Fibroblast of mammary gland (primary cell): ENCODE measurements around the gene CEP68.
"Not testable (repeated sequence)": the region's sequence is repeated elsewhere in the genome, so short reads cannot be mapped to it uniquely, and the experiment has no call there.

Source experiments
- DNase-seq: peaks from one replicate; pipeline ENCODE4 v3.0.0-alpha.2; 2010; ENCODE audit warnings: low read depth
- H3K4me3 ChIP-seq: 2 replicates; pipeline ENCODE4 v1.5.1; 2011; ENCODE audit warnings: low read depth, mild to moderate bottlenecking, low read length, moderate library complexity; ENCODE audit not compliant: control insufficient read depth
- TF ChIP-seq, protein P1 (sequence below): conservative IDR thresholded peaks from 2 replicates; pipeline ENCODE4 v1.5.1; 2011; ENCODE audit warnings: low read depth, low read length, inconsistent platforms; ENCODE audit not compliant: control insufficient read depth, insufficient read depth

Gene CEP68

DNA sequence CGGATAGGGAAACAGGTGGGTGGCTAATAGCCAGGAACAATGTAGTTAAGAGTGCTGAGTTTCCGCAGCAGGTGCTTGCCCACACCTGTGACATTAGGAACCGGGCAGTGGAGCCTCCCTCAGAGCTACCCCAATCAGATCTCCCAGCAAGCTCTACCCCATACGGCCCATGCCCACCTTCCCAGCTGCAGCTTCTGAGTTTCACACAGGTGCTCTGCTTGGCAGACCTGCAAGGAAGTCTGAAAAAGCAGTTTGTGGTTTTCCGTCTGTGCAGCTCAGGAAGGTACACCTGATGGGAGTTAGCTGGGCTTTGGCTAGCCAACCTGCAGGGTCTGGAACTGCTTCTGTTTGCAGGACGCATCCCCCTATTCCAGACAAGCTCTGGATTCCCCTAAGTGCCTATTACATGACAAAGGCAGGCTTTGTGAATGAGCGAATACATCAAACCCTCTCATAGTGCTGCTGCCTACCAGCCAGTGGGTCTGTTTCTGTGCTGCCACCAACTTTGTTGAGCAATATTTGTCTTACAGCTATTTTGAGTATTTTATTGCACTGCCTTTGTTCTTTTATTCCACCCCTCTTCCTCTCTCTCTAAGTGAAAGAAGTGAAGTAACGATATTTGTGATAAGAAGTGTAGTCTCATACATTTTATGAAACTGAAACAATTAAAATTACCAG, 24.7 kb upstream of the CEP68 start:
- TF ChIP-seq, protein P1, sequence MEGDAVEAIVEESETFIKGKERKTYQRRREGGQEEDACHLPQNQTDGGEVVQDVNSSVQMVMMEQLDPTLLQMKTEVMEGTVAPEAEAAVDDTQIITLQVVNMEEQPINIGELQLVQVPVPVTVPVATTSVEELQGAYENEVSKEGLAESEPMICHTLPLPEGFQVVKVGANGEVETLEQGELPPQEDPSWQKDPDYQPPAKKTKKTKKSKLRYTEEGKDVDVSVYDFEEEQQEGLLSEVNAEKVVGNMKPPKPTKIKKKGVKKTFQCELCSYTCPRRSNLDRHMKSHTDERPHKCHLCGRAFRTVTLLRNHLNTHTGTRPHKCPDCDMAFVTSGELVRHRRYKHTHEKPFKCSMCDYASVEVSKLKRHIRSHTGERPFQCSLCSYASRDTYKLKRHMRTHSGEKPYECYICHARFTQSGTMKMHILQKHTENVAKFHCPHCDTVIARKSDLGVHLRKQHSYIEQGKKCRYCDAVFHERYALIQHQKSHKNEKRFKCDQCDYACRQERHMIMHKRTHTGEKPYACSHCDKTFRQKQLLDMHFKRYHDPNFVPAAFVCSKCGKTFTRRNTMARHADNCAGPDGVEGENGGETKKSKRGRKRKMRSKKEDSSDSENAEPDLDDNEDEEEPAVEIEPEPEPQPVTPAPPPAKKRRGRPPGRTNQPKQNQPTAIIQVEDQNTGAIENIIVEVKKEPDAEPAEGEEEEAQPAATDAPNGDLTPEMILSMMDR, result no peak
- DNase-seq, result no peak
- H3K4me3 ChIP-seq, result no peak overlapping the region

DNA sequence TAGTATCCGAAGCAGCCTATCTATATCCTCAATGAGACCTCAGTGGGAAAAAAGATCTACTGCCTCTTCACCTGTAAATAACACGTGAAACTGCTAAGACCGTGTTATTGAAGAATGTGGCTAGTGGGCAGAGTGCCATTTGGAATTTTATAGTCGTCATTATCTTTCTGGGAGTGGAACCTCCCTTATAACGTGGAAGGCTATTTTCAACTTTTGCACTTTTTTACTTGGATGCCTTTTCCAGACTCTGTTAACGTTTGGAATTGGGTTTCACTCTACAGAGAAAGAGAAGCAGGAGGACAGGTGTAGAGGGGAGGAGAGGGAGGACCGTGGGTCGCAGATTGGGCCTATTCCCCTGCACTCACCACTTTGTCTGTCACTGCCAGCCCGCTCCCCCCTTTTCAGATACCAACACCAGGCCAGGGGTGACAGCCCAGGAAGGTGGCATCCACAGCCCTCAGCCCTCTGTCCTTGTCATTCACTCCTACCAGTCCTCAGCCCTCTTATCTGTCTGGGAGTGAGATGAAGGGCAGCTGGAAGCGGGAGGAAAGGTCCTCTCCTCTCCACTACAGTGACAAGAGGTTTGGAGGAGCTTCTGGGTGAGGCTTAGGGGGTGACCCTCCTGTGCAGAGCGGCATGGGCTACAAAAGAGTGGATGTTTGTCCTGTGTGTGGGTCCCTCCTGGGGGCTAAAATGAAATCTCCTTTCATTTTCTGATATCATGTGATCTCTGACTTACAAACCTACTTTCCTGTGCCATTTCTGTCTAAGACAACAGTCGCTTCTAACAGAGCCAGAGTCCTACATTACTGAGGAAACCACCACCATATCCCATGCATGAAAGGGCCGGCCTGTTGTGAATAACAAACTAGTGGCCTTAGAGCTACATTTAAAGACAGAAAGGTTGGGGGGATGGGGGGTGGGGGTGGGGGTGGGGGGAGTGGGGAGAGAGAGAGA, 23.9 kb upstream of the CEP68 start:
- no peak overlapping the region for H3K4me3 ChIP-seq
- DNase-seq, result no peak
- TF ChIP-seq, protein P1, result no peak

DNA sequence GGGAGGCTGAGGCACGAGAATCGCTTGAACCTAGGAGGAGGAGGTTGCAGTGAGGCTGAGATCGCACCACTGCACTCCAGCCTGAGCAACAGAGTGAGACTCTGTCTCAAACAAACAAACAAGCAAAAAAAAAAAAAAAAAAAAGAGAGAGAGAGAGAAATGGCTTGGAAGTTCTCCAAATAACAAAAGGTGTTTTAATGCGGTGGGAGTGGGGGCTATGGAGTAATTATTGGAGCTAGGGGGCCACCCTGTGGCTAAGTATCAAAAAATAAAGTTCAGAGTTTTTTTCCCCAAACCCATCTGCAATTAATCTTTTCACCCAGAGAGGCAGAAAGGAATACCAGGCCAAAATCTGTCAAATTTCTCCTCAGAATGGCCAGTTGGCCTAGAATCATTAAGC, 23.0 kb upstream of the CEP68 start:
- TF ChIP-seq, protein P1, result peak; percentile 8

DNA sequence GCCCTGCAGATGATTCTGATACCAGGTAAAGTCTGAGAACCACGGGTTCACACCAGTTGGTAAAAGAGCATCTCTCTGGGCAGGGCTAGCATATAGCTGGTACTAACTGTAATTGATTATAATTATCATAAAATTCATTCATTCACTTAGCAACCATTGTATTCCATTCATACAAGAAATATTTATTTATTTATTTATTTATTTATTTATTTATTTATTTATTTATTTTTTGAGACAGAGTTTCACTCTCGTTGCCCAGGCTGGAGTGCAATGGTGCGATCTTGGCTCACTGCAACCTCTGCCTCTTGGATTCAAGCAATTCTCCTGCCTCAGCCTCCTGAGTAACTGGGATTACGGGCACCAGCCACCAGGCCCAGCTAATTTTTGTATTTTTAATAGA, 22.5 kb upstream of the CEP68 start:
- not testable (repeated sequence) for H3K4me3 ChIP-seq, DNase-seq

More for the DNA sequence above, 23.0 kb upstream of the CEP68 start:
- DNase-seq, result no peak
- no peak overlapping the region for H3K4me3 ChIP-seq

DNA sequence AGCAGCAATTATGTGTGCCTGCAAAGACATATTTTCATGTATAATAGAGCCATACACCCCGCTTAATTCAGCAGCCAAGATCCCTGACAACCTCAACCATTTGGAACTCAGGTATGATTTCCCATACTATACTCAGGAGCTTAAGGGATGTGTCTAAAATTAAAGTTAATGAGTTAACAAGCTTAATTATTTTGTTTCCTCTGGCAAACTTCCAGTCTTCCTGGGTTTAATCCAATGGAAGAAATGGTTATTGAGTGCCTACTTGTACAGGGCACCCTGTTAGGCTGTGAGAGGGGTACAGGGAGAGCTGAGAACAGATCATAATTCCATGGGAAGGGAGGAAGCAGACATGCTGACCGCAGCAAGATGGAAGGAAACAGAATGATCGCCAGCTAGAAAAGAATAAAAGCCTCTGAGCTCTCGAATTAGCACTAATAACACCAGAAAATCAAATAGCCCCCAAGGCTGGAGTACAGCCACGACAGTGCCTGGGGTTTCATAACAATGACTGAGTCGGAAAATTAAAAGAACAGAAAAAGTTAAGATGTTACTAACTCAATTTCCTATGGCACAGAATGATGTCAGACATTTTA, 20.8 kb upstream of the CEP68 start:
- TF ChIP-seq, protein P1, result no peak
- no peak overlapping the region for H3K4me3 ChIP-seq
- DNase-seq, result no peak

DNA sequence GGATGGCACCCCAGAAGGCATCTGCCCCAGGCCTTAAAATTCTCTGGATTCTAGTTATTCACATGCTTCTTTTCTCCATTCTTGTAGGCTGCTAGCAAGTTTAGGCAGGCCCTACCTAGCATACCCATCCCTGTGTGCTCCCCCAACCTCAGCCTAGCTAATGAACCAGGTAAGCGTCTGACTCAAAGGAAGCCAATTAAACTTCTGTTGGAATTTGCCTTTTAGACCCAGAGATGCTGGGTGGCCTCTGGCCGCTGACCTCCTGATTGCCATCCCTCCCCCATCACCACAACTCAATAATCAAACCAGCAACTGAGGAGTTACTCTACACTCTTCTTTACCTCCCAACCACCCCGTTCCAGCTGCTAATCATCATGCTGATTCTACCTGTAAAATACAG, 19.0 kb upstream of the CEP68 start:
- no peak overlapping the region for H3K4me3 ChIP-seq
- TF ChIP-seq, protein P1, result no peak
- no peak for DNase-seq

DNA sequence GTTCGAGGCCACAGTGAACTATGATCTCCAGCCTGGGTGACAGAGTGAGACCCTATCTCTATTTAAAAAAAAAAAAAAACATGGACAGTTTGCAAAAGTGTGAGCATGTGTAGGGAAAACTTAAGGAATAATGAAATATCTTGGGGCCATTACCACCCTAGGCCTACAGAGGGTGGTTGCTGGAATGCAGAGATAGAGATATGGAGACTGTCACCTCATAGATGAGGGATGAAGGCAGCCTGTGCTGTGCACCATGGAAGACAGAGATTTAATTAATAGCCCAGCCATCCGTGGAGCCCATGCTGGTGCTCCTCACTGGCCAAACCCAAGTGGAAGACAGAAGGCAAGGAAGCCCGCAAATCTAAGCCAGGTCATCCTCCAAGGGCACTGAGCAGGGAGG, 16.6 kb upstream of the CEP68 start:
- TF ChIP-seq, protein P1, result no peak
- no peak for DNase-seq
- H3K4me3 ChIP-seq, result no peak overlapping the region
